Kidney epithelial cell (primary cell): ENCODE measurements around the gene CCDC17. TPM values are rescaled to one million over a fixed set of nuclear protein-coding genes. Genes with fewer than 3 reads are reported as not detected.

Experiments used
- DNase-seq: peaks from one replicate; pipeline ENCODE4 v3.0.0-alpha.2; 2010; ENCODE audit warnings: low read depth
- H3K27me3 ChIP-seq: 2 replicates; pipeline ENCODE4 v1.6.0; 2011; ENCODE audit warnings: low read length; ENCODE audit not compliant: control insufficient read depth, insufficient read depth
- H3K36me3 ChIP-seq: 2 replicates; pipeline ENCODE4 v1.5.1; 2011; ENCODE audit warnings: low read length; ENCODE audit not compliant: control insufficient read depth, insufficient read depth
- H3K4me3 ChIP-seq: 2 replicates; pipeline ENCODE4 v1.5.1; 2011; ENCODE audit warnings: low read depth, mild to moderate bottlenecking, control low read depth, low read length
- CTCF ChIP-seq: IDR thresholded peaks from 2 replicates; pipeline ENCODE4 v1.5.1; 2011; ENCODE audit warnings: mild to moderate bottlenecking, moderate library complexity, low read length, control low read depth, inconsistent platforms; ENCODE audit not compliant: insufficient read depth, poor library complexity, severe bottlenecking
- total RNA-seq: library from RNA; depleted of rRNA; stranded (reverse); fragments of >200 nt; gene quantifications from 2 replicates; pipeline ENCODE4 v1.2.3, GENCODE V29; 2015

The CCDC17 gene
- total RNA-seq, 1 donor from 2014 or later = 0.33 TPM

GRCh38 chr1:45666836-45667235 is 43.0 kb upstream of the CCDC17 start:
- H3K27me3 ChIP-seq = no peaks in the 10 kb centered on the region
- DNase-seq = no peak
- H3K36me3 ChIP-seq = no peaks in the 10 kb centered on the region
- no peak for TF ChIP-seq CTCF
- H3K4me3 ChIP-seq = no peak overlapping the region

- no peak for TF ChIP-seq CTCF
- no peak overlapping the region for H3K4me3 ChIP-seq
- no peaks in the 10 kb centered on the region for H3K27me3 ChIP-seq
- DNase-seq = no peak
- H3K36me3 ChIP-seq = peaks cover 1% of the 10 kb centered on the region
These were observed 36.5 kb upstream of the CCDC17 start for GRCh38 chr1:45660336-45660735.

- no peaks in the 10 kb centered on the region for H3K27me3 ChIP-seq
- H3K36me3 ChIP-seq = peaks cover 1% of the 10 kb centered on the region
- H3K4me3 ChIP-seq = no peak overlapping the region
- DNase-seq = no peak
- no peak for TF ChIP-seq CTCF
These were observed 35.4 kb upstream of the CCDC17 start for GRCh38 chr1:45659222-45659621.

- Histone ChIP-seq H3K4me3 (no peak overlapping the region), H3K36me3 (peaks cover 1% of the 10 kb centered on the region), H3K27me3 (no peaks in the 10 kb centered on the region)
- DNase-seq = no peak
- no peak for TF ChIP-seq CTCF
These were observed 34.3 kb upstream of the CCDC17 start for GRCh38 chr1:45658171-45658570.

GRCh38 chr1:45656573-45657226 is 32.8 kb upstream of the CCDC17 start:
- no peak for DNase-seq
- Histone ChIP-seq H3K27me3 (no peaks in the 10 kb centered on the region), H3K36me3 (peaks cover 1% of the 10 kb centered on the region), H3K4me3 (no peak overlapping the region)
- no peak for TF ChIP-seq CTCF
